GM13976 (cell line): ENCODE data around the gene TAS1R3.
A peak's percentile ranks its signal among the peaks of the same experiment; 100 is the strongest.

Source experiments
- DNase-seq: peaks from one replicate; pipeline ENCODE4 v3.0.0; 2012; ENCODE audit warnings: low spot score
- in situ Hi-C: fragments of 300-500 bp; cut with MboI; formaldehyde crosslinking; loops from one replicate; pipeline ENCODE4 v1.12.0; 2022; ENCODE audit warnings: low sequenced_read_pairs, mixed read lengths, inconsistent platforms; ENCODE audit not compliant: unreplicated experiment
- TF ChIP-seq, protein P1 (sequence below): IDR thresholded peaks from 2 replicates; pipeline ENCODE4 v1.5.1; 2012; ENCODE audit warnings: borderline replicate concordance, mild to moderate bottlenecking; ENCODE audit not compliant: insufficient read depth; ENCODE audit errors: extremely low read depth, missing control alignments, control extremely low read depth

TAS1R3 gene

DNA sequence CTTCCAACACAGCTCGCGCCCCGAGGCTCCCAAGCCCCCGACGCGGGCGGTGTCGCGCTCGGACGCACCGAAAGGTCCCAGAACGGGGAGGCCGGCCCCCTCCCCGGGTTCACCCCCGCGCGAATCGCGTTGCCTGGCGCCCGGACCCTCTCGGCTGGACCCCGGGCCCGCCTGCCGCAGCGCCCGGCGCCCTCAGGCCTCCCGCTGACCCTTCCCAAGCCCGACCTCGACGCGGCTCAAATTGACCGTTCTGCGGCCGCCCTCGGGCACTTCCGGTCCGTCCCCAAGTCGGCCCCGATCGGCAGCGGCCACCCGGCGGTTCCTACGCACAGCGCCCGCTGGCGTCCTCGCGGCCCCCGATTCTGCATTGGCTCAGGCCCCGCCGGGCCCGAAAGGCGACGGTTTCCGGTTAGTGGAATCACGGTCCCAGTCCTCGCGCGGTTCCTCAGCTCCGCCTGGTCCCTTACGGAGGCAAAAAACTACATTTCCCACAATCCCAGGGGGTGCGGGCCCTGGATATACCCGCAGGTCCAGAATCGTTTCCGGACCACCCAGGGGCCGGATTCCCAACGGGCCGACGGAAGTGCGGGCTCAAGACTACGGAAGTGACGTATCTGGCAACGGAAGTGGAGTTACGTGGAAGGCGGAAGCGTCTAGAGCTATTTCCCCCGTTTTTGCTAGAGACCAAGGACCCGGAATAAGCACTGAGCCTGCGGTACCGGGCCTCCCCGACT lies 44.0 kb downstream of the TAS1R3 start, which contains the start of gene AURKAIP1:
Gene AURKAIP1, minus strand, starts transcription at position 279 of the 734 bp plus-strand sequence. CDS start 451 bp downstream, outside the sequence.
- in situ Hi-C loops = no loop called here
- DNase-seq = peak; percentile 99
- TF ChIP-seq, protein P1, sequence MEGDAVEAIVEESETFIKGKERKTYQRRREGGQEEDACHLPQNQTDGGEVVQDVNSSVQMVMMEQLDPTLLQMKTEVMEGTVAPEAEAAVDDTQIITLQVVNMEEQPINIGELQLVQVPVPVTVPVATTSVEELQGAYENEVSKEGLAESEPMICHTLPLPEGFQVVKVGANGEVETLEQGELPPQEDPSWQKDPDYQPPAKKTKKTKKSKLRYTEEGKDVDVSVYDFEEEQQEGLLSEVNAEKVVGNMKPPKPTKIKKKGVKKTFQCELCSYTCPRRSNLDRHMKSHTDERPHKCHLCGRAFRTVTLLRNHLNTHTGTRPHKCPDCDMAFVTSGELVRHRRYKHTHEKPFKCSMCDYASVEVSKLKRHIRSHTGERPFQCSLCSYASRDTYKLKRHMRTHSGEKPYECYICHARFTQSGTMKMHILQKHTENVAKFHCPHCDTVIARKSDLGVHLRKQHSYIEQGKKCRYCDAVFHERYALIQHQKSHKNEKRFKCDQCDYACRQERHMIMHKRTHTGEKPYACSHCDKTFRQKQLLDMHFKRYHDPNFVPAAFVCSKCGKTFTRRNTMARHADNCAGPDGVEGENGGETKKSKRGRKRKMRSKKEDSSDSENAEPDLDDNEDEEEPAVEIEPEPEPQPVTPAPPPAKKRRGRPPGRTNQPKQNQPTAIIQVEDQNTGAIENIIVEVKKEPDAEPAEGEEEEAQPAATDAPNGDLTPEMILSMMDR = no peak

DNA sequence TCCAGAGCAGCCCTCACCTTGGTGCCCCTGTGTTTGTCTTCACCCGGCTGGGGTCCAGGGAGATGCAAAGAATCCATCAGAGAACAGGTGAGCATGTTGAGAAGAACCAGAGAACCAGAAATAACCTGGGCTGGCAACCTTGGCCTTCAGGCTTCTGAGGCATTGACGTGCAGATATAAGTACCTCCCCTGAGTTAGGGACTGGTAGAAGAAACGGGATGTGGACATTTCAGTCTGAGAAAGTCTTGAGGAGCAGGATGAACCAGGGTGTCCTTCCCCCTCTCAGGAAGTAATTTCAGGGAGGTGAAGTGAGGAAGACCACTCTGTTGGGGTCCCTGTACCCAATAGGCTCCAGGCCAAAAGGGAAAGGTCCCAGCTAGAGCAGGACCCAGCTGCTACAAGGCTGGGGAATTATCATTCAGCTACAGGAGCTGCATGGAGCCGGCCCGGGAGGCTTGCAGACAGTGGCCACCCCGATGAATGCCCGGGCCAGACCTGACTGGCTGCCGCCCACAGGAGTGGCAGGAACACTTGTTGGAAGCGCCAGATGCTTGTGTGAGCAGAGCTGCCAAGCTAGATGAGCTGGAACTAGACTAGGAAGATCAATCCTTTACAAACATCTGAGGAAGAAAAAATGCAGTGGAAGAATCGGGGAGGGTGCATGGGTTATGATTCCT lies 45.6 kb downstream of the TAS1R3 start:
- TF ChIP-seq, protein P1 = no peak
- in situ Hi-C loops = no loop called here

DNA sequence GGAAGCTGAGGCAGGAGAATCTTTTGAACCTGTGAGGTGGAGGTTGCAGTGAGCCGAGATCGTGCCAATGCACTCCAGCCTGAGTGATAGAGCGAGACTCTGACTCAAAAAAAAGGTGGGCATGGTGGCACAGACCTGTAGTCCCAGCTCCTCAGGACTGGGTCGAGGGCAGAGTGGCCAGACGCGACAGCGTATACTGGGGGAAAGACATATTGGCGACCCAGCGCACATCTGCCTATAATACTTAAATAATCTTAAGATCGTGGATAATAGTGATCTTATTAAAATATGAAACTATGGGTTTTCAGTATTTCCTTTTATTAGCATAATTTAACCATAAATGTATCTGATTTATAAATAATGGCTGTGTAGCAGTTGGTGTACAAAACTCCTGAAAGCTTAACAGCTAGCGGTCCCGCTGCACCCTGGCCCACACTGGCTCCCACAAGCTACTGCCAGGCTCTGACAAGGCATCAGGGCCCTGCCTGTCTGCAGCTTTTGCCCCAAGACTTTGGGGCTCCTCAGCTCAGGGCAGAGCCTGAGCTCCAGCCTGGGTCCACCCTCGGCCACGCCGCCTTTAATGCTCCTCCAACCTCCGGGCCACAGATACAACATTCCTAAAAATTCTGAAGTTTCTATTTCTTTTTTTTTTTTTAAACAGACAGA lies 46.6 kb downstream of the TAS1R3 start:
- no peak for DNase-seq
- in situ Hi-C loops = no loop called here
- TF ChIP-seq, protein P1 = no peak

More for the DNA sequence above, 45.6 kb downstream of the TAS1R3 start:
- no peak for DNase-seq

DNA sequence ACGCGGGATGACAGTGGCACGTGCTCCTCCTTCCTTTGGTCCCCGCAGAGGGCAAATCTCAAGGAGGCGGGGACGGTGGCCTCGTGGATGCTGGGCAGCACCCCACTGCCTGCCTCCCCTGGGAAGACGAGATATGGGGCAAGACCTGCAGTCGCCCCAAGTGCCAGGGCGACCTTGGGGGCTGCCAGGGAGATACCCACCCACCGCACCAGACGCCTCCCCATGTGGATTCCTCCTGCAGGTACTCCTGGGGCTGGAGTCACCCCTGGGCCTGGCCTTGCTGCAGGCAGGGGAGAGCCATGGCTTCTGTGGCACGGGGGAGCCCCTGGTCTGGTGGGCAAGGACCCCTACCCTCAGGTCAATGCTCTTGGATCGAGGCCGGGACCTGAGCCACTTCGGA lies 49.8 kb downstream of the TAS1R3 start:
- TF ChIP-seq, protein P1 = no peak
- no peak for DNase-seq
- in situ Hi-C loops = no loop called here

DNA sequence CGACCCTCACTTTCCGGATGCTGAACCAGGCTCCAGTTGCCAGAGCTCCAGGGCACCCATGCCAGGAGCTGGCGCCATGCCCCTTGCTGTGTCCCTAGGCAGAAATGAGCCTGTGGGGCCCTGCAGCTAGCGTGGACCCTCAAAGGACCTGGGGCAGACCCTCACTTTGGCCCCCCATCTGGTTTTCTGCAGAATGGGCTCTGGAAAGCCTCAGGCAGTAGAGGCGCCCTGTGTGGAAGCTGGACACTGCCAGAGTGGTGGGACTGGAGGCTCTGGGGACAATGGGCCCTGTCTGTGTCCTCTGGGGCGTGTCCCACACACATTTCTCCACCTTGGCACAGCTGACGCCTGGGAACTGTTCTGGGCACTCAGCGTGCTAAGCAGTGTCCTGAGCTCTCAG lies 50.2 kb downstream of the TAS1R3 start:
- DNase-seq = no peak
- TF ChIP-seq, protein P1 = no peak
- in situ Hi-C loops = no loop called here
